Activated T-helper 9 cell treated with anti-CD3 and anti-CD28 coated beads, Interleukin-2, amount 50 U/mL, for 16 hours (primary cell): ENCODE data around the gene KLHL22.

ENCODE experiments used
- DNase-seq: peaks from one replicate; pipeline ENCODE4 v3.0.0-alpha.2; 2020; ENCODE audit warnings: low read depth

Gene KLHL22

GRCh38 chr22:20446383-20446970 is 49.1 kb downstream of the KLHL22 start:
- no peak for DNase-seq

- no peak for DNase-seq
Observed at GRCh38 chr22:20444325-20444724, 51.3 kb downstream of the KLHL22 start.

GRCh38 chr22:20442485-20443284 is 52.9 kb downstream of the KLHL22 start:
- DNase-seq: no peak

GRCh38 chr22:20441631-20442484 is 53.7 kb downstream of the KLHL22 start:
- no peak for DNase-seq

- DNase-seq: no peak
Observed at GRCh38 chr22:20440637-20441591, 54.7 kb downstream of the KLHL22 start.

GRCh38 chr22:20439928-20440575 is 55.5 kb downstream of the KLHL22 start:
- DNase-seq: no peak

GRCh38 chr22:20439556-20439927 is 56.1 kb downstream of the KLHL22 start:
- DNase-seq: no peak

GRCh38 chr22:20438678-20439492 is 56.7 kb downstream of the KLHL22 start:
- no peak for DNase-seq

GRCh38 chr22:20438427-20438677 is 57.2 kb downstream of the KLHL22 start:
- DNase-seq: no peak

- no peak for DNase-seq
Observed at GRCh38 chr22:20437613-20438426, 57.8 kb downstream of the KLHL22 start, which contains the start of gene SCARF2. Gene SCARF2 (minus strand): TSS chr22:20437825. CDS start chr22:20437754, 71 bp downstream.

GRCh38 chr22:20436768-20437612 is 58.6 kb downstream of the KLHL22 start:
- no peak for DNase-seq

- DNase-seq: no peak
Observed at GRCh38 chr22:20436307-20436767, 59.3 kb downstream of the KLHL22 start.

- no peak for DNase-seq
Observed at GRCh38 chr22:20435436-20436306, 59.9 kb downstream of the KLHL22 start.

GRCh38 chr22:20434773-20435172 is 60.8 kb downstream of the KLHL22 start:
- DNase-seq: no peak

- no peak for DNase-seq
Observed at GRCh38 chr22:20434264-20434751, 61.3 kb downstream of the KLHL22 start.

GRCh38 chr22:20433686-20434241 is 61.8 kb downstream of the KLHL22 start:
- no peak for DNase-seq

- no peak for DNase-seq
Observed at GRCh38 chr22:20433191-20433590, 62.4 kb downstream of the KLHL22 start.
